Left lung (tissue), 10 donors: ENCODE measurements around the gene MYO1F. TPM values are rescaled to one million over a fixed set of nuclear protein-coding genes. Genes with fewer than 3 reads are reported as not detected.

Experiments
- ATAC-seq: fragments of 200-7000 bp; cut with Tn5 transposase; one replicate; pipeline ENCODE4 v1.9.1; 2020; ENCODE audit warnings: moderate library complexity
- DNase-seq, 4 donors: peaks; one replicate each; pipeline ENCODE4 v3.0.0-alpha.2; 2013 to 2020
- H3K27ac ChIP-seq, 2 donors: fragments of 200-600 bp; sonication (generic) in 1 of 2; one replicate each; pipeline versions ENCODE4 v1.5.0 to v1.8.0; 2020 to 2021
- H3K27me3 ChIP-seq, 2 donors: fragments of 200-600 bp; sonication (generic) in 1 of 2; one replicate each; pipeline versions ENCODE4 v1.5.0 to v1.8.0; 2020 to 2021
- H3K36me3 ChIP-seq, 2 donors: fragments of 200-600 bp; sonication (generic) in 1 of 2; one replicate each; pipeline versions ENCODE4 v1.5.0 to v1.8.0; 2020 to 2021
- H3K4me1 ChIP-seq, 2 donors: fragments of 200-600 bp; one replicate each; pipeline ENCODE4 v1.8.0; 2021
- H3K4me3 ChIP-seq, 2 donors: fragments of 200-600 bp; sonication (generic) in 1 of 2; one replicate each; pipeline versions ENCODE4 v1.5.0 to v1.8.0; 2020 to 2021; ENCODE audit warnings: mild to moderate bottlenecking in 1 of 2
- H3K9me3 ChIP-seq, 2 donors: fragments of 200-600 bp; sonication (generic) in 1 of 2; one replicate each; pipeline versions ENCODE4 v1.5.0 to v1.8.0; 2020 to 2021
- intact Hi-C, 2 donors: fragments of 100-400 bp; cut with DNase I; formaldehyde crosslinking; loops; one replicate each; pipeline versions ENCODE4 v1.11.2 to v1.14.2; 2022
- polyA plus RNA-seq, 6 donors: library from polyadenylated mRNA; unstranded; fragments of 120-200 nt; gene quantifications; one replicate each; pipeline ENCODE4 v1.2.1, GENCODE V29; 2013; ENCODE audit not compliant: insufficient read length in 6 of 6
- total RNA-seq, 2 donors: library from RNA; stranded (reverse); fragmentation: NEBNext Ultra II Directional; extraction: Animal tissue kit (Norgen Biotek cat#: 25700); gene quantifications; one replicate each; pipeline ENCODE4 v1.2.1, GENCODE V29; 2021
- TF ChIP-seq, protein P1 (sequence below), 2 donors: fragments of 200-600 bp; sonication (generic) in 1 of 2; IDR thresholded peaks; one replicate each; pipeline versions ENCODE4 v1.5.0 to v1.8.0; 2021; ENCODE audit warnings: antibody characterized with exemption in 2 of 2
- donor health status: DM: no; HTN: yes; CAD: no.
- donor health status: DM: no; HTN: no; CAD: no.

The MYO1F gene
- total and polyA plus RNA-seq, 8 donors: 11.3 to 161 (median 13.8) TPM

DNA sequence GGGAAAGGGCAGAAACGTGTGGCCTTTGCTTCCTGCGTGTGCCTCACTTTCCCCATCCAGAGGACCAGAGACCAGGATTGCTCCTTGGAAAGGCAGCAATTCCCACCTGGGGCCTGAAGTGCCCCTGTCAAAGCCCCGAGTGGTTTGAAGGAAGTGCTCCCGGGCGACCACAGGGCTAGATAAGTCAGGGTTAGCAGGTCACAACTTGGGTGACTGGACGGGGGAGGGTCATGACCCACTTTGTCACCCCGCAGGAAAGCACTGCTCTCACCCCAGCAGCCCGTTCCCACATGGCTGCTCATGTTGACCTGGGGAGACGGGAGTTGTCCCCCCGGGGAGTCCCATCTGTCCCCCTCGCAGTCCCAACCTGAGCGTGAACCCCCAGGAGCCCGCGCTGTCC, 75.3 kb downstream of the MYO1F start:
- TF ChIP-seq, protein P1, sequence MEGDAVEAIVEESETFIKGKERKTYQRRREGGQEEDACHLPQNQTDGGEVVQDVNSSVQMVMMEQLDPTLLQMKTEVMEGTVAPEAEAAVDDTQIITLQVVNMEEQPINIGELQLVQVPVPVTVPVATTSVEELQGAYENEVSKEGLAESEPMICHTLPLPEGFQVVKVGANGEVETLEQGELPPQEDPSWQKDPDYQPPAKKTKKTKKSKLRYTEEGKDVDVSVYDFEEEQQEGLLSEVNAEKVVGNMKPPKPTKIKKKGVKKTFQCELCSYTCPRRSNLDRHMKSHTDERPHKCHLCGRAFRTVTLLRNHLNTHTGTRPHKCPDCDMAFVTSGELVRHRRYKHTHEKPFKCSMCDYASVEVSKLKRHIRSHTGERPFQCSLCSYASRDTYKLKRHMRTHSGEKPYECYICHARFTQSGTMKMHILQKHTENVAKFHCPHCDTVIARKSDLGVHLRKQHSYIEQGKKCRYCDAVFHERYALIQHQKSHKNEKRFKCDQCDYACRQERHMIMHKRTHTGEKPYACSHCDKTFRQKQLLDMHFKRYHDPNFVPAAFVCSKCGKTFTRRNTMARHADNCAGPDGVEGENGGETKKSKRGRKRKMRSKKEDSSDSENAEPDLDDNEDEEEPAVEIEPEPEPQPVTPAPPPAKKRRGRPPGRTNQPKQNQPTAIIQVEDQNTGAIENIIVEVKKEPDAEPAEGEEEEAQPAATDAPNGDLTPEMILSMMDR (IDR thresholded peaks at IDR 0.05): no peak
- Histone ChIP-seq H3K9me3 (no peaks in the 10 kb centered on the region), H3K27ac (peak overlapping the region in 1 of 2 donors; percentile 85), H3K4me3 (peak overlapping the region in 1 of 2 donors; percentile 44), H3K4me1 (peaks cover 0 to 85% of the 10 kb centered on the region in 2 donors), H3K36me3 (peaks cover 0 to 20% of the 10 kb centered on the region in 2 donors), H3K27me3 (no peaks in the 10 kb centered on the region)
- intact Hi-C loops: loop anchor here in 1 of 2 donors (5.0 kb wide), 1 partner anchor 145 kb away; no protein-coding TSS in a partner anchor
- DNase-seq (no peak), ATAC-seq (no peak)

DNA sequence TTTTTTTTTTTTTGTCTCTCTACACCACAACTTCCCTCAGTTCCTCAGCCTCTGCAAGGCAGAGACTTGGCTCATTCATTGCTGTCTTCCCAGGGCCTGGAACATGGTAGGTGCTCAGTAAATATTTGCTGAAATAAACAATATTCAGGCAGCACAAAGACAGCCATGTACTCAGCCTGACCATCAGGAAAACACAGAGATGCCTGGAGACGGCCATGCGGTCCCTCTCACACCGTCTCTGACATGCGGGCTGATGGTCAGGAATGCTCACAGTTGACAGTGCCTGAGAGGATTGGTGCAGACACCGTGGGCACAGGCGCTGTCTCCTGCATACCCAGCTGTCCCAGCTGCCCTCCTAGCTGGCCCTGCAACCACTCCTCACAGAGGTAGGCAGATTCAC, 75.7 kb downstream of the MYO1F start:
- Histone ChIP-seq H3K4me1 (peaks cover 0 to 84% of the 10 kb centered on the region in 2 donors), H3K27ac (peak overlapping the region in 1 of 2 donors; percentile 85), H3K4me3 (peak overlapping the region in 1 of 2 donors; percentile 44), H3K36me3 (peaks cover 0 to 20% of the 10 kb centered on the region in 2 donors), H3K27me3 (no peaks in the 10 kb centered on the region), H3K9me3 (no peaks in the 10 kb centered on the region)
- TF ChIP-seq, protein P1 (IDR thresholded peaks at IDR 0.05): no peak
- DNase-seq: no peak
- no peak for ATAC-seq
- intact Hi-C loops: loop anchor here in 1 of 2 donors (5.0 kb wide), 1 partner anchor 144 kb away; no protein-coding TSS in a partner anchor

DNA sequence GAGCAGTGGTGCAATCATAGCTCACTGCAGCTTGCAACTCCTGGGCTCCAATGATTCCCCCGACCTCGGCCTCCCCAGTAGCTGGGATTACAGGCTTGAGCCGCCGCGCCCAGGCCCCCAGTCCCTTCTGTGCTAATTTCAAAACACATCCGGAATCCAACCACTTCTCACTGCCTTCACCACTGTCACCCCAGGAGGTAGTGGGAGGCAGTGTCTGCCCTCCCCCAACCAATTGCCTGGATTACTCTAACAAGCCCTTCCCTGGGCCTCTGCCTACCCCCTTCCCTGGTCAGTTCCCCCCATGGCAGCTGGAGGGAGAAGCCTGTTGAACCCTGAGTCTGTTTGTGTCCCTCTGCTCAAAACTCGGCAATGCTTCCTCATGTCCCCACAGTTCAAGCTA, 77.1 kb downstream of the MYO1F start:
- H3K27ac ChIP-seq: peak overlapping the region in 1 of 2 donors; percentile 85
- TF ChIP-seq, protein P1 (IDR thresholded peaks at IDR 0.05): no peak
- peaks cover 0 to 27% of the 10 kb centered on the region in 2 donors for H3K36me3 ChIP-seq
- DNase-seq (peak in 1 of 4 donors; percentile 88), ATAC-seq (peak; percentile 44)
- peaks cover 0 to 84% of the 10 kb centered on the region in 2 donors for H3K4me1 ChIP-seq
- intact Hi-C loops: loop anchor here in 1 of 2 donors (5.0 kb wide), 1 partner anchor 143 kb away; no protein-coding TSS in a partner anchor
- H3K27me3 ChIP-seq: no peaks in the 10 kb centered on the region
- H3K4me3 ChIP-seq: peak overlapping the region in 1 of 2 donors; percentile 44
- no peaks in the 10 kb centered on the region for H3K9me3 ChIP-seq

DNA sequence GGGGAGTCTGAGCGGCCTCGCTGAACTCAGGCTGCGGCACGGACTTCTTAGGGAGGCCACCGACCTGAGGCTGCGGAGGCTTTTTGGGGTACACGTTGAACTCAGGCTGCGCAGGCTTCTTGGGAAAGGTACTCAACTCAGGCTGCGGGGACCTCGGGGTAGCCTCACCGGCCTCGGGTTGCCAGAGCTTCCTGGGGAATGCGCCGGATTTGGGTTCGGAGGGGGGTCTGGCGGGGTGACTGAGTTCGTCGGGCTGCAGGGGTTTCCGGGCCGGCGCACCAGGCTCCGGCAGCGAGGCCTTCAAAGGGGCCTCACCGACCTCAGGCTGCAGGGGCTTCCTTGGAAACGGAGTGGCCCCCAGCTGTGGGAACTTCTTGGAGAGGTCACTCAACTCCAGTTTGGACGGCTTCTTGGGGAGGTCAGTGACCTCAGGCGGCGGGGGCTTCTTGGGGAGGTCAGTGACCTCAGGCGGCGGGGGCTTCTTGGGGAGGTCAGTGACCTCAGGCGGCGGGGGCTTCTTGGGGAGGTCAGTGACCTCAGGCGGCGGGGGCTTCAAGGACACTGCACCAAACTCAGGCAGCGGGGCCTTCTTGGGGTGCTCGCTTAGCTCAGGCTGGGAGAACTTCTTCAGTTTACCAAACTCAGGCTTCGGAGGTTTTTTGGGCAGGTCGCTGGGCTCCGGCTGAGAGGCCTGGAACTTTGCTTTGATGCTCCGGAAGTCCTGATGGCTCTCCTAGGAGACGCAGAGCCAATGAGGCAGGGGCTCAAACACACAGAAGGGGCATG, 78.0 kb downstream of the MYO1F start:
- ATAC-seq (no peak), DNase-seq (no peak)
- peak overlapping the region in 1 of 2 donors; percentile 85 for H3K27ac ChIP-seq
- no peaks in the 10 kb centered on the region for H3K9me3 ChIP-seq
- intact Hi-C loops: no loop called here
- peaks cover 0 to 27% of the 10 kb centered on the region in 2 donors for H3K36me3 ChIP-seq
- TF ChIP-seq, protein P1 (IDR thresholded peaks at IDR 0.05): no peak
- H3K4me1 ChIP-seq: peaks cover 0 to 83% of the 10 kb centered on the region in 2 donors
- H3K27me3 ChIP-seq: no peaks in the 10 kb centered on the region
- H3K4me3 ChIP-seq: peak overlapping the region in 1 of 2 donors; percentile 44

DNA sequence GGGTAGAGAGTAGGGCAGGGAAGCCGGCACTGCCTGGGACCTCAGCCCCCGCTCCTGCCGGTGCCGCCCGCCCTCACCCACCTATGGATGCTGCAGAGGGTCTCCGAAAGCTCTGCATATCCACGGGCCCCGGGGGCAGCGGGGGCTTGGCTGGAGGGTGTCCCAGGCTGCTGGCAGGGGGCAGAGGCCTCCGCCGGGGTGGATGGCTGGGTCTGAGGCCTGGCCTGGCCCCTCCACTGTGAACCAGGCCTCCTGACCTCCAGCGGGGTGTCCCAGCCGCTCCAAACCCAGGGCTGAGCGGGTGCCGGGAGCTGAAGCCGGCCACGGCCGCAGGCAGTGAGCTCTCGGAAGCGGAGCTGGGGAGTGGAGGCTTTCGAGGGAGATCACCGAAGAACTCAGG, 78.9 kb downstream of the MYO1F start:
- ATAC-seq (no peak), DNase-seq (no peak)
- Histone ChIP-seq H3K27ac (peak overlapping the region in 1 of 2 donors; percentile 85), H3K36me3 (peaks cover 0 to 27% of the 10 kb centered on the region in 2 donors), H3K9me3 (no peaks in the 10 kb centered on the region), H3K27me3 (no peaks in the 10 kb centered on the region), H3K4me3 (no peak overlapping the region), H3K4me1 (peaks cover 0 to 82% of the 10 kb centered on the region in 2 donors)
- TF ChIP-seq, protein P1 (IDR thresholded peaks at IDR 0.05): no peak
- intact Hi-C loops: no loop called here
